ENCODE data around the gene NTN1.
"Not testable (repeated sequence)": the region's sequence is repeated elsewhere in the genome, so short reads cannot be mapped to it uniquely, and the experiment has no call there.

NTN1 gene

GRCh38 chr17:9125722-9126121 is 104.4 kb downstream of the NTN1 start:
- DNase-seq, result no peak

GRCh38 chr17:9127340-9127739 is 106.0 kb downstream of the NTN1 start:
- no peak for DNase-seq

- no peak for DNase-seq
Observed at GRCh38 chr17:9131371-9131770, 110.1 kb downstream of the NTN1 start.

GRCh38 chr17:9132291-9132690 is 111.0 kb downstream of the NTN1 start:
- no peak for DNase-seq

- DNase-seq, result no peak
Observed at GRCh38 chr17:9132944-9133610, 111.8 kb downstream of the NTN1 start.

- no peak for DNase-seq
Observed at GRCh38 chr17:9138161-9138717, 116.9 kb downstream of the NTN1 start.

GRCh38 chr17:9139695-9140094 is 118.4 kb downstream of the NTN1 start:
- DNase-seq, result no peak

- no peak for DNase-seq
Observed at GRCh38 chr17:9140550-9141424, 119.5 kb downstream of the NTN1 start.

- DNase-seq, result no peak
Observed at GRCh38 chr17:9141425-9141753, 120.1 kb downstream of the NTN1 start.

GRCh38 chr17:9142772-9143494 is 121.6 kb downstream of the NTN1 start:
- no peak for DNase-seq

GRCh38 chr17:9144502-9145249 is 123.4 kb downstream of the NTN1 start:
- no peak for DNase-seq

GRCh38 chr17:9146064-9146463 is 124.8 kb downstream of the NTN1 start:
- no peak for DNase-seq

GRCh38 chr17:9148905-9149525 is 127.7 kb downstream of the NTN1 start:
- no peak for DNase-seq

- DNase-seq, result no peak
Observed at GRCh38 chr17:9150446-9151090, 129.3 kb downstream of the NTN1 start.

- no peak for DNase-seq
Observed at GRCh38 chr17:9151091-9151490, 129.8 kb downstream of the NTN1 start.

GRCh38 chr17:9151740-9152139 is 130.4 kb downstream of the NTN1 start:
- DNase-seq, result not testable (repeated sequence)

GRCh38 chr17:9158544-9159452 is 137.5 kb downstream of the NTN1 start:
- no peak for DNase-seq

GRCh38 chr17:9162275-9162985 is 141.1 kb downstream of the NTN1 start:
- no peak for DNase-seq

GRCh38 chr17:9166788-9167187 is 145.5 kb downstream of the NTN1 start:
- DNase-seq, result no peak

GRCh38 chr17:9167379-9167778 is 146.1 kb downstream of the NTN1 start:
- no peak for DNase-seq

Measured in NCI-H226 (cell line).